Adrenal gland (tissue), 5 donors: Measurements from ENCODE around the gene SMG9.

Experiments used
- POLR2A ChIP-seq, 2 donors: fragments of 450-650 bp; IDR thresholded peaks; one replicate each; pipeline ENCODE4 v1.6.1; 2017; ENCODE audit warnings: antibody characterized with exemption in 2 of 2, mild to moderate bottlenecking in 2 of 2, moderate library complexity in 1 of 2
- TF ChIP-seq, protein P1 (sequence below), 6 experiments: fragments of 450-650 bp in 4 of 6; fragments of 200-600 bp in 2 of 6; sonication (generic) in 1 of 6; IDR thresholded peaks; 1 replicate in 5 of 6; 2 replicates in 1 of 6; pipeline versions ENCODE4 v1.5.1 to v1.8.0; 2016 to 2021; ENCODE audit warnings: antibody characterized with exemption in 6 of 6, mild to moderate bottlenecking in 2 of 6, moderate library complexity in 1 of 6
- donor health status: DM: no; HTN: no; CAD: no.

DNA sequence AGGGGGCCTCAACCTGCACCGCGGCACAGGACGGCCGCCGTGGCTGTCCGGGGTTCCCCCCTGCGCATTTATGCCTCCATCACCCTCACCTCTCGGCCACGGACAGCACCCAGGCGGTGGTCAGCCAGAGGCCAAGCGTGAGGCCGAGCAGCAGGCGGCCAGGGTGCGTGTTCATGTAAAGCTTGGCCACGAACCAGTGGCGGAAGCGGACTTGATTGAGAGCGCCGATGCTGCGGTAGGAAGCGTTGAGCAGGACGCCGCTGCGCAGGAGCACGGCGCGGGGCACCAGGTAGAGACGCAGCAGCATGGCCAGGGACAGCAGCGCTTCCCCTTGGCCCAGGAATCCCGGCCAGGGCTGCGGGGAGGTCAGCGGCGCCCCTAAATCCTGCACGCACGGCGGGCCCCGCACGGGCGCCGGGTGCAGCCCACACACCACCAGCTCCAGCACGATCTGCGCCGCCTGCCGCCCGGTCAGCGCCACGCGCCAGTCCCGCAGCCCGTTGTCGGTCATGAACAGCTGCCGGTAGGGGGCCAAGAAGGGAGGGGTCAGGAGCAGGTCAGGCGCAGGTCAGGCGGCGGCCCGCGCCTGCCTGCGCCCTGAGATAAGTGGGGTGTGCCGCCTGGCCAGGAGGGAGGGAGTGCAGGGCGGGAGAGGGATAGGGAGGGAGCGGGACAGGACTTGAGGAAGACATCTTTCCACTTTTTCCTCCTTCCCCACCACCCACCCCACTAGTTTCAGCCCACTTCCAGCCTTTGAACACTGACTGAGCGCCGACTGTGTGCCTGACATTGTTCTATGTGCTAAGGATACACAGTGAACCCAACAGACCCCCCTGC is 19.6 kb upstream of the SMG9 start:
- TF ChIP-seq, protein P1, sequence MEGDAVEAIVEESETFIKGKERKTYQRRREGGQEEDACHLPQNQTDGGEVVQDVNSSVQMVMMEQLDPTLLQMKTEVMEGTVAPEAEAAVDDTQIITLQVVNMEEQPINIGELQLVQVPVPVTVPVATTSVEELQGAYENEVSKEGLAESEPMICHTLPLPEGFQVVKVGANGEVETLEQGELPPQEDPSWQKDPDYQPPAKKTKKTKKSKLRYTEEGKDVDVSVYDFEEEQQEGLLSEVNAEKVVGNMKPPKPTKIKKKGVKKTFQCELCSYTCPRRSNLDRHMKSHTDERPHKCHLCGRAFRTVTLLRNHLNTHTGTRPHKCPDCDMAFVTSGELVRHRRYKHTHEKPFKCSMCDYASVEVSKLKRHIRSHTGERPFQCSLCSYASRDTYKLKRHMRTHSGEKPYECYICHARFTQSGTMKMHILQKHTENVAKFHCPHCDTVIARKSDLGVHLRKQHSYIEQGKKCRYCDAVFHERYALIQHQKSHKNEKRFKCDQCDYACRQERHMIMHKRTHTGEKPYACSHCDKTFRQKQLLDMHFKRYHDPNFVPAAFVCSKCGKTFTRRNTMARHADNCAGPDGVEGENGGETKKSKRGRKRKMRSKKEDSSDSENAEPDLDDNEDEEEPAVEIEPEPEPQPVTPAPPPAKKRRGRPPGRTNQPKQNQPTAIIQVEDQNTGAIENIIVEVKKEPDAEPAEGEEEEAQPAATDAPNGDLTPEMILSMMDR (IDR thresholded peaks at IDR 0.05) = peak; percentile 8 to 70 (median 52)
- TF ChIP-seq POLR2A (IDR thresholded peaks at IDR 0.05) = no peak
